ENCODE measurements around the gene IGSF5. TPM values are rescaled to one million over a fixed set of nuclear protein-coding genes. Genes with fewer than 3 reads are reported as not detected.

IGSF5 gene
- total RNA-seq, 1 donor from 2014 or later: 0.64 TPM

DNA sequence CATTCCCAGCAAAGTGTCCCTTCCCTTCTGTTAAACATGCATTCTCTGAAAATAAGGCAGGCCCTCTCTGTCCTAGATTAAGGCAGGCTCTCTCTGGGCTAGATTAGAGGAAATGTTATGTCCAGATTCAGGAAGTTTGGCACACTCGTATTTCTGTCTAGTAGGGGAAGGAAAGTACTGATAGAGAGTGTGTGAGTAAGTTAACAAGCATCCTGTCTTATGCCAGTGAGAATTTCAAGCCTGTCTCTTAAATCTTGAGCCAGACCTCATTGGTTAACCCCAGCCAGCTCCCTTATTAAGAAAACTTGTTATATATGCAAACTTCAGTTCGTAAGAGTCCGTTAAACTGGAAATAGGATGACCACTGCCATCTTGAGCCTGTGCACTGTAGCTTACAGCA is 31.6 kb downstream of the IGSF5 start:
- Mint-ChIP-seq H3K27ac (ENCODE audit: unreplicated experiment) (peak overlapping the region; percentile 86), H3K36me3 (ENCODE audit: low read depth, unreplicated experiment) (no peaks in the 10 kb centered on the region), H3K9me3 (ENCODE audit: unreplicated experiment) (no peaks in the 10 kb centered on the region), H3K27me3 (ENCODE audit: low read depth, unreplicated experiment) (peaks cover 4% of the 10 kb centered on the region), H3K4me1 (ENCODE audit: low read depth, unreplicated experiment) (peaks cover 13% of the 10 kb centered on the region), H3K4me3 (ENCODE audit: unreplicated experiment) (no peak overlapping the region)
- H3K36me3 ChIP-seq (ENCODE audit: insufficient read depth, low read length): no peaks in the 10 kb centered on the region
- H3K9me3 ChIP-seq (ENCODE audit: insufficient read depth, low read depth, low read length): no peaks in the 10 kb centered on the region
- FAIRE-seq: no peak
- H3K27ac ChIP-seq (ENCODE audit: low read depth, low read length): no peak overlapping the region
- TF ChIP-seq CTCF (IDR thresholded peaks at IDR 0.05; ENCODE audit: insufficient read depth, low read depth, low read length) (no peak), EZH2 (IDR thresholded peaks at IDR 0.05; ENCODE audit: insufficient read depth, low read length) (no peak)
- DNase-seq (ENCODE audit: low read depth): peak; percentile 85
- H2AFZ ChIP-seq (ENCODE audit: low read depth, low read length): peak overlapping the region; percentile 65
- H3K27me3 ChIP-seq (ENCODE audit: insufficient read depth, low read length): no peaks in the 10 kb centered on the region
- no peaks in the 10 kb centered on the region for H4K20me1 ChIP-seq (ENCODE audit: insufficient read depth, low read length)
- H3K79me2 ChIP-seq (ENCODE audit: insufficient read depth, low read length): no peaks in the 10 kb centered on the region
- no peak overlapping the region for H3K4me3 ChIP-seq (ENCODE audit: insufficient read depth, low read depth, low read length)
- peak overlapping the region; percentile 55 for H3K4me2 ChIP-seq (ENCODE audit: low read length)
- H3K4me1 ChIP-seq (ENCODE audit: insufficient read depth, low read length): peaks cover 14% of the 10 kb centered on the region
- H3K9ac ChIP-seq (ENCODE audit: low read length): no peak overlapping the region

DNA sequence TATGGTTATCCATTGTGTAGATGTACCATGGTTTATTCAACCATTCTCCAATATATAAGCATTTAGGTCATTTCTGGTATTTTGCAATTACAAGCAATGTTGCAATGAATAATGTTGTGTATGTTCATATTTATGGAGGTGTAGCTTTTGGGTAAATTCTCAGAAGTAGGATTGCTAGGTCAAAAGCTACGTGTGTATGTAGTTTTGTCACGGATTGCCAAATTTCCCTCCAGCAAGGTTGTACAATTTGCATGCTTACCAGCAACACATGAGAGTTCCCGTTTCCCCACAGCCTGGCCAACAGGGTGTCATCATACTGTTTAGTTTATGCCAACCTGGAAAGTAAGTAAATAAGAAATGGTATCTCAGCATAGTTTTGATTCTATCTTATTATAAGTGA is 36.3 kb downstream of the IGSF5 start:
- Histone ChIP-seq H3K9ac (ENCODE audit: low read length) (no peak overlapping the region), H3K9me3 (ENCODE audit: insufficient read depth, low read depth, low read length) (no peaks in the 10 kb centered on the region), H3K4me3 (ENCODE audit: insufficient read depth, low read depth, low read length) (no peak overlapping the region), H3K36me3 (ENCODE audit: insufficient read depth, low read length) (no peaks in the 10 kb centered on the region), H2AFZ (ENCODE audit: low read depth, low read length) (no peak overlapping the region), H4K20me1 (ENCODE audit: insufficient read depth, low read length) (no peaks in the 10 kb centered on the region), H3K4me1 (ENCODE audit: insufficient read depth, low read length) (peaks cover 8% of the 10 kb centered on the region), H3K4me2 (ENCODE audit: low read length) (no peak overlapping the region), H3K79me2 (ENCODE audit: insufficient read depth, low read length) (no peaks in the 10 kb centered on the region), H3K27me3 (ENCODE audit: insufficient read depth, low read length) (no peaks in the 10 kb centered on the region), H3K27ac (ENCODE audit: low read depth, low read length) (no peak overlapping the region)
- no peaks in the 10 kb centered on the region for H3K9me3 Mint-ChIP-seq (ENCODE audit: unreplicated experiment)
- TF ChIP-seq EZH2 (IDR thresholded peaks at IDR 0.05; ENCODE audit: insufficient read depth, low read length): no peak
- no peak for TF ChIP-seq CTCF (IDR thresholded peaks at IDR 0.05; ENCODE audit: insufficient read depth, low read depth, low read length)
- H3K27ac Mint-ChIP-seq (ENCODE audit: unreplicated experiment): no peak overlapping the region
- peaks cover 2% of the 10 kb centered on the region for H3K27me3 Mint-ChIP-seq (ENCODE audit: low read depth, unreplicated experiment)
- H3K4me3 Mint-ChIP-seq (ENCODE audit: unreplicated experiment): no peak overlapping the region
- H3K4me1 Mint-ChIP-seq (ENCODE audit: low read depth, unreplicated experiment): peaks cover 5% of the 10 kb centered on the region
- no peak for FAIRE-seq
- no peak for DNase-seq (ENCODE audit: low read depth)
- H3K36me3 Mint-ChIP-seq (ENCODE audit: low read depth, unreplicated experiment): no peaks in the 10 kb centered on the region

GRCh38 chr21:39788383-39788782 is 43.4 kb downstream of the IGSF5 start:
- Mint-ChIP-seq H3K27ac (ENCODE audit: unreplicated experiment) (no peak overlapping the region), H3K4me3 (ENCODE audit: unreplicated experiment) (no peak overlapping the region), H3K4me1 (ENCODE audit: low read depth, unreplicated experiment) (peaks cover 3% of the 10 kb centered on the region), H3K9me3 (ENCODE audit: unreplicated experiment) (peaks cover 4% of the 10 kb centered on the region), H3K36me3 (ENCODE audit: low read depth, unreplicated experiment) (no peaks in the 10 kb centered on the region), H3K27me3 (ENCODE audit: low read depth, unreplicated experiment) (peaks cover 2% of the 10 kb centered on the region)
- peak; percentile 92 for DNase-seq (ENCODE audit: low read depth)
- Histone ChIP-seq H3K4me1 (ENCODE audit: insufficient read depth, low read length) (peaks cover 6% of the 10 kb centered on the region), H3K27ac (ENCODE audit: low read depth, low read length) (no peak overlapping the region), H3K27me3 (ENCODE audit: insufficient read depth, low read length) (no peaks in the 10 kb centered on the region), H2AFZ (ENCODE audit: low read depth, low read length) (peak overlapping the region; percentile 53), H3K79me2 (ENCODE audit: insufficient read depth, low read length) (no peaks in the 10 kb centered on the region), H3K4me2 (ENCODE audit: low read length) (peak overlapping the region; percentile 78), H3K4me3 (ENCODE audit: insufficient read depth, low read depth, low read length) (peak overlapping the region; percentile 42), H3K9me3 (ENCODE audit: insufficient read depth, low read depth, low read length) (no peaks in the 10 kb centered on the region), H4K20me1 (ENCODE audit: insufficient read depth, low read length) (no peaks in the 10 kb centered on the region), H3K9ac (ENCODE audit: low read length) (no peak overlapping the region), H3K36me3 (ENCODE audit: insufficient read depth, low read length) (no peaks in the 10 kb centered on the region)
- FAIRE-seq: peak; percentile 87
- TF ChIP-seq CTCF (IDR thresholded peaks at IDR 0.05; ENCODE audit: insufficient read depth, low read depth, low read length) (peak; percentile 99), EZH2 (IDR thresholded peaks at IDR 0.05; ENCODE audit: insufficient read depth, low read length) (no peak)
